ENCODE results near the gene KIAA1958. TPM values are rescaled to one million over a fixed set of nuclear protein-coding genes. Genes with fewer than 3 reads are reported as not detected.

KIAA1958 gene
- polyA plus RNA-seq, 3 donors = 1.9 to 4.2 (median 1.9) TPM

DNA sequence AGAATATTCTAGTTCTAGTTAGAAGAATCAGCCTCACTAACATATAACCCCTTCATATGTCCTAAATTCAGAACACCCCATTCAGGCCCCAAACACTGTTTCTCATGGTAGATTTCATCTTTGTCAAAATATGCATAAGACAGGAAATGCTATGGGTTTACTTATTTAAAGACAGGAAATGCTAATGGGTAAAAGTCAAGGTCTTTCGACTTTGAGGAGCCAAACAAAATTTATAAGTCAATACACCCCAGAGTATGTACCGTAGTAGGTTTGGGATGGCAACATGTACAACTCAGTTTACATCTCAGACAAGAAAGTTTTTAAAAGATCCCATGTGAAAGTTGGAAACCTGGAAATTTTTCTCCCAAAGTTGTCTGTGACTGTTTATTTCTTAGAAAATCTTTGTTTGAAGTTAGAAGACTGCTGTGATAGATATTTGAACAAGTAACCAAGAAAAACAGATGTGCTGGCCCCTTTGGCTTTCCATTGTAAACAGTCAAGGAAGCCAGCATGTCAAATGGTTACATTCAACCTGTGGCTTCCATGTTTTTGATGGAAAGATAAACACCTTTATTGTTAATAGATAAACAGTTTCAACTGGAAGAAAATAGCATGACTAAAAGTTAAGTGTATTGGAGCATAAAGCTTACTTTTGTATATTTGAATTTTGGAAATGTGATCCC lies 129.1 kb downstream of the KIAA1958 start:
- H3K4me3 Mint-ChIP-seq = no peak overlapping the region
- no peak for DNase-seq
- Histone ChIP-seq H3K36me3 (replicated peaks in 1 of 2; ENCODE audit: control insufficient read depth in 1 of 2, insufficient read depth in 2 of 2, low read length in 2 of 2) (peaks cover 9 to 11% of the 10 kb centered on the region in 2 donors), H3K4me3 (replicated peaks in 1 of 3; ENCODE audit: low read depth in 2 of 3, low read length in 3 of 3) (no peak overlapping the region), H4K20me1 (ENCODE audit: insufficient read depth, low read length) (no peaks in the 10 kb centered on the region), H3K4me1 (ENCODE audit: control insufficient read depth in 1 of 2, insufficient read depth in 2 of 2, low read length in 2 of 2) (peaks cover 0 to 5% of the 10 kb centered on the region in 2 donors), H3K27me3 (ENCODE audit: control insufficient read depth in 2 of 2, insufficient read depth in 2 of 2, low read length in 2 of 2) (no peaks in the 10 kb centered on the region), H3K9ac (ENCODE audit: insufficient read depth, low read length, poor library complexity, severe bottlenecking) (no peak overlapping the region), H3K79me2 (ENCODE audit: insufficient read depth, low read length) (no peaks in the 10 kb centered on the region), H3K9me3 (replicated peaks in 1 of 2; ENCODE audit: control insufficient read depth in 1 of 2, insufficient read depth in 1 of 2, low read length in 2 of 2) (no peaks in the 10 kb centered on the region), H2AFZ (ENCODE audit: insufficient read depth, low read depth, low read length, poor library complexity, severe bottlenecking) (no peak overlapping the region), H3K27ac (ENCODE audit: low read depth in 1 of 2, low read length in 2 of 2) (no peak overlapping the region), H3K4me2 (replicated peaks; ENCODE audit: extremely low read depth, low read length, poor library complexity, severe bottlenecking) (no peak overlapping the region)
- peaks cover 13 to 15% of the 10 kb centered on the region in 2 donors for H3K36me3 Mint-ChIP-seq
- peaks cover 4% of the 10 kb centered on the region for H3K4me1 Mint-ChIP-seq
- WGBS (ENCODE audit: insufficient coverage) = no CpG with 5 or more reads among the region's 2 CpGs
- intact Hi-C loops (cut with micrococcal nuclease) = no loop called here
- TF ChIP-seq, protein P1, sequence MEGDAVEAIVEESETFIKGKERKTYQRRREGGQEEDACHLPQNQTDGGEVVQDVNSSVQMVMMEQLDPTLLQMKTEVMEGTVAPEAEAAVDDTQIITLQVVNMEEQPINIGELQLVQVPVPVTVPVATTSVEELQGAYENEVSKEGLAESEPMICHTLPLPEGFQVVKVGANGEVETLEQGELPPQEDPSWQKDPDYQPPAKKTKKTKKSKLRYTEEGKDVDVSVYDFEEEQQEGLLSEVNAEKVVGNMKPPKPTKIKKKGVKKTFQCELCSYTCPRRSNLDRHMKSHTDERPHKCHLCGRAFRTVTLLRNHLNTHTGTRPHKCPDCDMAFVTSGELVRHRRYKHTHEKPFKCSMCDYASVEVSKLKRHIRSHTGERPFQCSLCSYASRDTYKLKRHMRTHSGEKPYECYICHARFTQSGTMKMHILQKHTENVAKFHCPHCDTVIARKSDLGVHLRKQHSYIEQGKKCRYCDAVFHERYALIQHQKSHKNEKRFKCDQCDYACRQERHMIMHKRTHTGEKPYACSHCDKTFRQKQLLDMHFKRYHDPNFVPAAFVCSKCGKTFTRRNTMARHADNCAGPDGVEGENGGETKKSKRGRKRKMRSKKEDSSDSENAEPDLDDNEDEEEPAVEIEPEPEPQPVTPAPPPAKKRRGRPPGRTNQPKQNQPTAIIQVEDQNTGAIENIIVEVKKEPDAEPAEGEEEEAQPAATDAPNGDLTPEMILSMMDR (IDR thresholded peaks at IDR 0.05) = no peak
- peaks cover 0 to 3% (median 0%) of the 10 kb centered on the region in 7 donors for H3K9me3 Mint-ChIP-seq
- H3K27ac Mint-ChIP-seq = no peak overlapping the region
- peaks cover 0 to 1% (median 0%) of the 10 kb centered on the region in 3 donors for H3K27me3 Mint-ChIP-seq (ENCODE audit: low read depth in 3 of 3)

DNA sequence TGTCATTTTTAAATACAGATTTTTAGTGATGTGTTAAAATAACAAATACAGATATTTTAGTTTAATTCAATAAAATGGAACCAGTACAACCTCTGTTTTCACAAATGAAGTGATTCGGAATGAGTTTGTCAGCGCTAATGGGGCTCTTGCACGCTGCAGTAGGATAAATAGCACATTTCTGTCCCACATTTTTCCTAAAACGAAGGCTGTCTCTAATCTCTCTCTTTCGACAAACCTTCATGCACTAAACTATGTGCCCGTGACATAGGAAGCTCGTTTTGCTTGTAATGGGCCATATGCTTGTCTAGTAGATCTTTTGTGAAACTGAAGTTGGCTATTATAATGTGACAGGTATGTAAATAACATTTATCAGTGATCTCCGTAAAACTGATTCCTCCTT lies 130.7 kb downstream of the KIAA1958 start:
- Mint-ChIP-seq H3K36me3 (peaks cover 13 to 15% of the 10 kb centered on the region in 2 donors), H3K27me3 (ENCODE audit: low read depth in 3 of 3) (peaks cover 0 to 1% (median 0%) of the 10 kb centered on the region in 3 donors), H3K27ac (no peak overlapping the region), H3K4me3 (no peak overlapping the region), H3K9me3 (peaks cover 0 to 3% (median 0%) of the 10 kb centered on the region in 7 donors), H3K4me1 (peaks cover 8% of the 10 kb centered on the region)
- Histone ChIP-seq H3K4me2 (replicated peaks; ENCODE audit: extremely low read depth, low read length, poor library complexity, severe bottlenecking) (no peak overlapping the region), H3K9me3 (replicated peaks in 1 of 2; ENCODE audit: control insufficient read depth in 1 of 2, insufficient read depth in 1 of 2, low read length in 2 of 2) (no peaks in the 10 kb centered on the region), H3K27ac (ENCODE audit: low read depth in 1 of 2, low read length in 2 of 2) (no peak overlapping the region), H3K9ac (ENCODE audit: insufficient read depth, low read length, poor library complexity, severe bottlenecking) (no peak overlapping the region), H3K4me3 (replicated peaks in 1 of 3; ENCODE audit: low read depth in 2 of 3, low read length in 3 of 3) (no peak overlapping the region), H3K4me1 (ENCODE audit: control insufficient read depth in 1 of 2, insufficient read depth in 2 of 2, low read length in 2 of 2) (peaks cover 6 to 13% of the 10 kb centered on the region in 2 donors), H3K27me3 (ENCODE audit: control insufficient read depth in 2 of 2, insufficient read depth in 2 of 2, low read length in 2 of 2) (no peaks in the 10 kb centered on the region), H3K79me2 (ENCODE audit: insufficient read depth, low read length) (no peaks in the 10 kb centered on the region), H3K36me3 (replicated peaks in 1 of 2; ENCODE audit: control insufficient read depth in 1 of 2, insufficient read depth in 2 of 2, low read length in 2 of 2) (peaks cover 9 to 11% of the 10 kb centered on the region in 2 donors), H2AFZ (ENCODE audit: insufficient read depth, low read depth, low read length, poor library complexity, severe bottlenecking) (no peak overlapping the region), H4K20me1 (ENCODE audit: insufficient read depth, low read length) (no peaks in the 10 kb centered on the region)
- WGBS (ENCODE audit: insufficient coverage) = 100% methylated on average over 2 of the region's 8 CpGs
- no peak for DNase-seq
- intact Hi-C loops (cut with micrococcal nuclease) = no loop called here
- TF ChIP-seq, protein P1 (IDR thresholded peaks at IDR 0.05) = no peak

Data from CD14-positive monocyte (primary cell).